Adipose tissue (tissue), 3 donors: ENCODE results near the gene DOCK7. TPM values are rescaled to one million over a fixed set of nuclear protein-coding genes. Genes with fewer than 3 reads are reported as not detected.
"Not testable (repeated sequence)": the region's sequence is repeated elsewhere in the genome, so short reads cannot be mapped to it uniquely, and the experiment has no call there.

Experiments used
- H3K27ac ChIP-seq: one replicate; pipeline ENCODE4 v1.5.1; 2013; ENCODE audit warnings: low read depth, low read length
- WGBS, 3 donors: extraction: QIAGEN DNeasy Blood & Tissue Kit; methylation state at CpG; one replicate each; pipeline ENCODE4 v1.1.7; 2013; 5-methylcytosine and 5-hydroxymethylcytosine counted together
- polyA plus RNA-seq, 3 donors: library from polyadenylated mRNA; stranded (reverse); fragments of 200-250 nt; gene quantifications; one replicate each; pipeline ENCODE4 v1.2.3, GENCODE V29; 2013
- donor health status: healthy with polysubstance abuse.
- donor health status: Bipolar disorder and iron deficiency.
- donor health status: healthy.

DOCK7 gene
- 10 to 100 TPM in 1 of 3 donors, 1 to 10 TPM in 2; 4.7 to 18.0 (median 9.7) TPM for polyA plus RNA-seq

- WGBS, 3 donors: 0% methylated on average over 64 to 107 of the region's 107 CpGs
- H3K27ac ChIP-seq: no peak within 1 kb of the TSS
These were observed at the start of gene DOCK7 for GRCh38 chr1:62687903-62688686. DOCK7 (minus strand) TSS chr1:62688386; CDS start chr1:62688264, 122 bp downstream.

- no peak overlapping the region for H3K27ac ChIP-seq
- 57 to 81% (median 60%) methylated on average over 3 of the region's 3 CpGs for WGBS, 3 donors
These were observed 47.4 kb upstream of the DOCK7 start for GRCh38 chr1:62735491-62736171.

- 74 to 90% (median 82%) methylated on average over 3 of the region's 3 CpGs for WGBS, 3 donors
- no peak overlapping the region for H3K27ac ChIP-seq
These were observed 44.1 kb upstream of the DOCK7 start for GRCh38 chr1:62732331-62732730.

GRCh38 chr1:62728963-62729362, 40.8 kb upstream of the DOCK7 start:
- H3K27ac ChIP-seq: no peak overlapping the region
- WGBS, 3 donors: 76 to 89% (median 80%) methylated on average over 5 of the region's 5 CpGs

GRCh38 chr1:62727656-62728407, 39.6 kb upstream of the DOCK7 start:
- H3K27ac ChIP-seq: no peak overlapping the region
- 91 to 96% (median 93%) methylated on average over 5 of the region's 5 CpGs for WGBS, 3 donors

GRCh38 chr1:62726011-62726442, 37.8 kb upstream of the DOCK7 start:
- WGBS, 3 donors: 46 to 58% (median 51%) methylated on average over 2 of the region's 2 CpGs
- H3K27ac ChIP-seq: no peak overlapping the region

- 3 to 33% (median 8%) methylated on average over 1 of the region's 1 CpG for WGBS, 3 donors
- no peak overlapping the region for H3K27ac ChIP-seq
These were observed 37.1 kb upstream of the DOCK7 start for GRCh38 chr1:62725255-62725654.

- WGBS, 3 donors: 77 to 90% (median 86%) methylated on average over 3 of the region's 3 CpGs
- H3K27ac ChIP-seq: no peak overlapping the region
These were observed 36.2 kb upstream of the DOCK7 start for GRCh38 chr1:62724430-62724829.

GRCh38 chr1:62723883-62724282, 35.7 kb upstream of the DOCK7 start:
- H3K27ac ChIP-seq: no peak overlapping the region
- WGBS, 3 donors: 58 to 88% (median 59%) methylated on average over 2 of the region's 2 CpGs

- no peak overlapping the region for H3K27ac ChIP-seq
These were observed 34.6 kb upstream of the DOCK7 start for GRCh38 chr1:62722796-62723195.

- no peak overlapping the region for H3K27ac ChIP-seq
- 68 to 70% (median 68%) methylated on average over 4 of the region's 4 CpGs for WGBS, 3 donors
These were observed 32.9 kb upstream of the DOCK7 start for GRCh38 chr1:62720946-62721554.

GRCh38 chr1:62718400-62718799, 30.2 kb upstream of the DOCK7 start:
- WGBS, 3 donors: 95 to 98% (median 97%) methylated on average over 2 of the region's 2 CpGs
- not testable (repeated sequence) for H3K27ac ChIP-seq

- 89 to 96% (median 91%) methylated on average over 6 of the region's 6 CpGs for WGBS, 3 donors
- H3K27ac ChIP-seq: no peak overlapping the region
These were observed 29.3 kb upstream of the DOCK7 start for GRCh38 chr1:62717483-62717882.

- 52 to 88% (median 58%) methylated on average over 3 of the region's 3 CpGs for whole genome bisulfite sequencing, 3 donors
- no peak overlapping the region for H3K27ac ChIP-seq
These were observed 28.2 kb upstream of the DOCK7 start for GRCh38 chr1:62716397-62716796.

- WGBS, 3 donors: 72 to 94% (median 92%) methylated on average over 3 of the region's 3 CpGs
- H3K27ac ChIP-seq: no peak overlapping the region
These were observed 24.4 kb upstream of the DOCK7 start for GRCh38 chr1:62712336-62713243.

- no peak overlapping the region for H3K27ac ChIP-seq
- 50 to 91% (median 74%) methylated on average over 2 of the region's 2 CpGs for WGBS, 3 donors
These were observed 19.5 kb upstream of the DOCK7 start for GRCh38 chr1:62707744-62708120.

- no peak overlapping the region for H3K27ac ChIP-seq
- WGBS, 3 donors: 26 to 76% (median 71%) methylated on average over 7 of the region's 7 CpGs
These were observed 19.0 kb upstream of the DOCK7 start for GRCh38 chr1:62706985-62707743.
